Glomerular visceral epithelial cell (primary cell): ENCODE measurements around the gene IRF2BPL.
"Not testable (repeated sequence)": the region's sequence is repeated elsewhere in the genome, so short reads cannot be mapped to it uniquely, and the experiment has no call there.

Experiments
- DNase-seq: peaks from one replicate; pipeline ENCODE4 v3.0.0-alpha.2; 2016; ENCODE audit errors: extremely low spot score

The IRF2BPL gene

DNA sequence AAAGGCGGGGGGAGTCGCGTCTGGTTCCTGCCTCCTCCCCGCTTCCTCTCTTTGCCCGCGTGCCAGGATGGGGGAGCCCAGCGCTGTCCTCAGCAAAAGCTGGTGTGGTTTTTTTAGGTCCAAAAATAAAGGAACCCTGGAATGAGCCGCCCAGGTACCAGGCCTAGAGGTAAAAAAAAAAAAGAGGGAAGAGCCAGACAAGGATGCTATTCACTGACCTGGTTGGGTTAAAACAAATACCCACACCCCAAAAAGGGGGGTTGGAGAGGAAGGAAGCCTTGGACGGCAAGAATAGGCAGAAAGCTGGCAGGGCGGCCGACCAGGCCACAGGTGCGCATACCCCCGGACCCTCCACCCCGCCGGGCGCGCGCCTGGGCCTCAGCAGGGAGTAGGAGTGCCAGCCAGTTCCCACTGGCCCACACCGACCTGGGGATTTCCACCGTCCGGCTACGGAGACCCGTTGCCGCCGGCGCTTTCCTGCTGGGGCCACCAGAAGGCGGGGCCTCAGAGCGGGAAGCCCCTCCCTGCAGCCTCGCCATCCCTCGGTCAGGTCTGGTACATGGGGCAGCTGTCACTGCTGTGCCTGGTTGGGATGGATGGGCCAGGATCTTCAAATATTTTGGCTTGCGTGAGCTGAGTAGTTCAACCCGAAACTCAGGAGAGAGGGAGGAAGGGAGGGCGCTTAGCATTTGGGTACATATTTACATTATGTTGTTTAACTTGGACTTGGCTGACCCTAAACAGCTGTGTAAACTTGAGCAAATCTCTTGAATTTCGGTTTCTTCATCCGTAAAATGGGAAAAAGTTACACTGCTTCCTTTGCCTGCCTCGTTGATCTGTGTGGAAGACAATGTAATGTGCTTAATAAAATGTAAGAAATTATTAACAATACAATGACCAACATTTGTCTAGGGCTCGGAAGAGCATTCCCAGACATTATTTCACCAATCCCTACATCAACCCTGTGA lies 5.4 kb upstream of the IRF2BPL start:
- peak; percentile 88 for DNase-seq

DNA sequence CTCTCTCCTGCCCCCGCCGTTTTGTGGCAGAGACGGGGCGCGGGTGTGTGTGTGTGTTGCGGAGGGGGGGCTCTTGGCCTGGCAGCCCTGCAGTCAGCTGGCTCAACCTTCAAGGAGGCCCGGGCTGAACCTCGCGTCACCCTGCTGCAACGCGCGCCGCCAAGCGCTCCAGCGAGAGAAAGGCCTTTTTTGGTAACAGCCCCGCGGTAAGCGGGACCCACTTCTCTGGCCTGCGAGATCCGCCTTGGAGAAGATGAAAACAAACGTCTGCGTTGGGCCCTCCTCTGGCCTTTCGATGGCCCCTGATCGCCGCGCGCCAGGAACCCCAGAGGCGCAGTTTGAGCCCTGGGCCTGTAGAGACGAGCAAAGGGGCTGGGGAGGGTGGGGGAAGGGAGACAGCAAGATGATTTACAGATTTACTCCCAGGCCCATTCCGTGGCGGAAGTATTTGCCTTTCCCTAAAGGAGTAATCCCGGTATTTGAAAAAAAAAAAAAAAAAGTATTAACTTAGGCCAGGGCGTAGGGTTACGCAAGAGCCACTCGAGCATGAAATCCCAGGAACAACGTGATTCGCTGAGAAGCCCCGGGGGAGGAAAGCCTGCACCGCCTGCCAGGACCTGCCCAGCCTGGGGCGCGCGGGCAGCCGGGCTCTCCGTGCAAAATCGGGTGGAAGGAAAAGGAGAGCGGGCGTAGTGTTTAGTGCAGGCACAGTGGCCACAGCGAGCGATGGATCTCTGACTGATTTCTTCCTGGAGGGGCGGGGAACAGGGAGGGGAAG lies 4.5 kb upstream of the IRF2BPL start:
- DNase-seq = peak; percentile 99

DNA sequence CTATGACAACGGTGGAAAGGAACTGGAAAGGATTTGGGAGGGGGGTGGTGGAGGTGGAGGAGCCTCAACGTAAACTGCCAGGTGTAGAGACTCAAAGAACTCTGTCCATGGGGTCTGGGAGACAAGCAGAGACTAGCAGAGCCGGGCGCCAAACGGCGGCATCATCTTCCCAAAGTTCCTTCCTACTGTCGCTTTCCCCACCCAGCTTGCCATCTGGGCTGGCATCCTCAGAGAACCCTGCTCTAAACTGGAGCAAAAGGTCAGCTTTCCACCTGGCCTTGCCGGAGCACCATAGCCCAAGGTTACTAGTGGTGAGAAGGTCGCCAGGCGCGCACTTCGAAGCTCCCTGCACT lies 4.0 kb upstream of the IRF2BPL start:
- no peak for DNase-seq

DNA sequence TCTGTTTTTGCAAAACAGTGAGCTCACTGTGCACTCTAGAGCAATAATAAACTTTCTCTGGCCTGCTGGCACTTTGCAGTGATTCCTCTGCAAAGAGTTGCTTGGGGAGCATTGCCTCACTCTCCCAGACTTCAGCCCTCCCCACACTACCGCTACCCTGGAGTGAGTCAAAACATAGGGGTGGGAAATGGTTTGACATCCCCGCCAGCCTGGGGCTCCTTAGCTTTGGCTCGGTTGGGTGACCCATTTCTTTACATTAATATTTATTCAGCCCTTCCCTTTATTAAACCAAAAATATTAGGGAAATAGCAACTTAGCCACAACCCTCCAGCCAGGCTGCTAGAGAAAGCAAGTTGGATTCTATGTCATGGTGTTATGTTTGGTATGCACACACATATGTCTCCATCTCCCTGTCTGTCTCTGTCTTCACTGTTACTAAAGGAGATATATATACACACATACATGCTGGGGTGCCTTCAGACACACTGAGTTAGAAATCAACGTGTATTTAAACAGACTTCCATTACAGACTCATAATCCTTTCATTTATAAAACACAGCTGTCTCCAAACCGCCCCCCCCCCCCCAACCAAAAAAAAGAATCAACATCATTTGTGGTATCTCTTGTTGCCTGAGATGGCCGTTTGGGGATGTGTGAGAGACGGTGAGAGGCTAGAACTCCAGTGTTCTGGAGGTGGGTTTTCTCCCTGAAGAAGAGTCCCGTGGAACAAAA lies 3.4 kb upstream of the IRF2BPL start:
- DNase-seq = peak; percentile 55

DNA sequence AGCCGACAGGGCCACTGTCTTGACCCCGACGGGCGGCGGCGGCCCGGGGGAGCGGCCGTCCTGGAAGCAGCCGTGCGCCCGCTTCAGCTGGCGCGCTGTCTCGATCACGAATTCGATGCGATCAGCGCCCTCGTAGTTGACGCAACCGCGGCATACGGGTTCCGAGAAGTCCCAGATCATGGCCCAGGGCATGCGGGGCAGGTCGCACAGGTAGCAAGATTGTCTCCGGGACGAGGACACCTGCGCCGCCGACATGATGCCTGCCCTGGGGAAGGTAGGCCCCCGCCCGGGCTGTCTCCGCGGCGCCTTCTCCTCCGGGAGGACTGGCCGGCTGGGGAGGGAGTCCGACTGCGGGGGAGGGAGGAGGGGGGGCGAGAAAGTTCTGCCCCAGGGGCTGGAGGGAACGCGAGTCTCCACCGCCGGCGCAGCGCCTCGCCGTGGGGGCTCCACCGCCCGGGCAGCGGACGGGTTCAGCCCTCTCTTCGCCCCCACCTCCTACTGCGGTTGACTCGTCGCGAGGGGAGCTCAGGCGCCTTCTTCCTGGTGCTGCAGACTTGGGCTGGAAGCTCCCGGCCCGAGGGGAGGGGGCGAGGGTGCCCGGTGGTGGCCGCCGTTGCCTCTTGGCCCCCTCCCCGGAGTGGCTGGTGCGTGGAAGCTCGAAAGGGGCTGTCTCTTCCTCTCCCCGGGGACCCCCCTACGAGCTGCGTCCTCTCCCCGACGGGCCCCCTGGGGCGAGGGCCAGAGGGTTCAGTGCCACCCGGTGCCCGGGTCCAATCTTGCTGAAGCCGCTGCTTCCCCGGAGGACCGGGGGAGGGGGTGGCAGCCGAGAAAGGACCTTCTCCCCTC lies 747 bp downstream of the IRF2BPL start:
- peak; percentile 83 for DNase-seq

DNA sequence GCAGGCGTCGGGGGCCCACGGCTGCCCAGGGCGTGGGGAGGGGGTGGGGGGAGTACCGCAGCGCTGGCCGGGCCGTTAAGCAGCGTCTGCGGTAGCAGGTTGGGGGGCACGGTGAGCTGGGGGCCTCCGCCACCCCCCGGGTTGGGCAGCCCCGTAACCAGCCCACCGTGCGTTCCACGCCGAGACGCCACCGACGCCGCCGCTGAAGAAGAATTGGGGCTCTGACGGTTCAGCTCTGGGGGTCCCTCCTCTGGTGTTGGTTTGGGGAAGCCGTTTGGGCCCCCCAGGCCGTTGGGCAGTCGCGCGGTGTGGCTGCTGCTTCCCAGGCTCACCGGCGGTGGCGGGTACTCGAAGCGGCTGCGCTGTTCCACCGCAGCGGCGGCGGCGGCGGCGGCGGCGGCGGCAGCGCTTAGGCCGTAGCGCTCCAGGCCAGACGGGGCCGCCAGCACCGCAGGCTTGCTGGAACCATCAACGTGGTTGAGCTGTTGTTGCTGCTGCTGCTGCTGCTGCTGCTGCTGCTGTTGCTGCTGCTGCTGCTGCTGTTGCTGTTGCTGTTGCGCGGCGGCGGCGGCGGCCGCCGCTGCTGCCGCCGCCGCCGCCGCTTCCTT lies 1.5 kb downstream of the IRF2BPL start:
- peak; percentile 53 for DNase-seq

DNA sequence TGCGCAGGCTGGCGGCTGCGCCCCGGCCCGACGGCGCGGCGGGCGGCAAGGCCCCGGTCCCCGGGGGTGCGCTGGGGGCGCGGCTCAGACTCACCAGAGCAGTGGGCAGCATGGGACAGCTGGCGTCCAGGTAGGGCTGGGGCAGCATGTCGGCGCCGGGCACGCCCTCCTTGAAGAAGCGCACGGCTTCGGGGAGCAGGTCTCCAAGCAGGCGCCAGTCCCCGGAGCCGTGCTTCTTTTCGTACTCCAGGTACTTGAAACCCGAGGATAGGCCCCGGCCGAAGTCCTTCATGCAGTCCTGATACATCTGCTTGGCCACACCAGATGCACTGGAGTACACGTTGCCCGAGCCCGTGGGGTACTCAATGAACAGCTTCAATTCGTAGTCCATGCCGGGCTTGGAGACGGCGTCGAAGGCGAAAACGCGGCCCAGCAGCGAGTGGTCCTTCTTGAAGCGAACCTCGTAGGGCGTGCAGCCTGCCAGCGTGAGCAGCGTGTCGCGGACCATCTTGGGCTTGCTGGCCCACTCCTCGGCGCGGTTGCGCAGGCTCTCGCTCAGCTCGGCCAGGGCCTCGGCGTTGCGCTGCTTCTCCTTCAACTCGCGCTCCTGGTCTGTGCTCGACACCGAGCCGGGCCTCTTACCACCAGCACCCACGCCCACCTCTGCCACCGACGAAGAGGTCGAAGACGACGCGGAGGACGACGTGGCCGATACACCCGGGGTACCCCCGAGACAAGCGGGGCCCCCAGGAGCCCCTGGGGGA lies 2.2 kb downstream of the IRF2BPL start:
- DNase-seq = peak; percentile 50

DNA sequence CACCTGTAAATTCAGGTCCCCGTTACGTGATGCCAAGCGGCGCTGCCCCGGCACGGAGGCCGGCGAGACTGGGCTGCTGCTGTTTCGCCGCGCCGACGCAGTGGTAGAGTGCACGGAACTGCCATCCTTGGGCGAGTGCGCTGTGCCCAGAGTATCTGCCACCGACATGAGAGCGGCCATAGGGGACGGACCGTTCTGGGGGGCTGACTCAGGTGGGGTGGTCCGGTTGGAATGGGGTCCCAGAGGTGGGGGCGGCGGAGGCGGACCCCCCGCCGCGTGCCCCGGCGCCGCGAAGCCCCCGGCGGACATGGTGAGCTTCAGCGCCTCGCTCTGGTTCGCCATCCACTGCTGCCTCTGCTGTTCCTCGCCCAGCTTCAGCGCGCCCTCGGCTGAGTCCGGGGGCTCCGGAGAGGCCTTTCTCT lies 2.8 kb downstream of the IRF2BPL start:
- DNase-seq = peak; percentile 37

DNA sequence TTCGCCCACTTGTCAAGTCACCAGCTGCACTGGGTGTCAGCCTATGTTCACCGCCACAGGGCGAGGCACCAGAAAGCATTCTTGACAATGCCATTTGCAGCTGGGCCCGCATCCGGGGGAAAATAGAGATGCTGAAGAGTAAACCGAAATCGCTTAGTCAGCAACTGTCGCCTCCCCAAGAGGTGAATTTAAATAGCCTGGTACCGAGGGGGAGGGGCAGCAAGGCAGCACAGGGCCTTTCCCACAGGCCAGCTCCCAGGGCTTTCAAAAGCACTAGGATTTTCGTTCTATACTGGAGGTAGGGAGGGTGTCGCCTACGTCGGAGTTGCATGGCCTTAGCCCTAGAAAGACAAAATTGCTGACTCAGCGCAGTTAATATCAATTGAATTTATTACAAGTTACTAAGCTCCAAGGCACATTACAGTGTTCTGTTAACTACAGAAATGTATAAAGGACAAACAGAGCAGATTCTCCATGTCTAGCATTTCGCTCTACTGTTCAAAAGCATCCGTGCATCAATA lies 4.3 kb downstream of the IRF2BPL start:
- peak; percentile 52 for DNase-seq

DNA sequence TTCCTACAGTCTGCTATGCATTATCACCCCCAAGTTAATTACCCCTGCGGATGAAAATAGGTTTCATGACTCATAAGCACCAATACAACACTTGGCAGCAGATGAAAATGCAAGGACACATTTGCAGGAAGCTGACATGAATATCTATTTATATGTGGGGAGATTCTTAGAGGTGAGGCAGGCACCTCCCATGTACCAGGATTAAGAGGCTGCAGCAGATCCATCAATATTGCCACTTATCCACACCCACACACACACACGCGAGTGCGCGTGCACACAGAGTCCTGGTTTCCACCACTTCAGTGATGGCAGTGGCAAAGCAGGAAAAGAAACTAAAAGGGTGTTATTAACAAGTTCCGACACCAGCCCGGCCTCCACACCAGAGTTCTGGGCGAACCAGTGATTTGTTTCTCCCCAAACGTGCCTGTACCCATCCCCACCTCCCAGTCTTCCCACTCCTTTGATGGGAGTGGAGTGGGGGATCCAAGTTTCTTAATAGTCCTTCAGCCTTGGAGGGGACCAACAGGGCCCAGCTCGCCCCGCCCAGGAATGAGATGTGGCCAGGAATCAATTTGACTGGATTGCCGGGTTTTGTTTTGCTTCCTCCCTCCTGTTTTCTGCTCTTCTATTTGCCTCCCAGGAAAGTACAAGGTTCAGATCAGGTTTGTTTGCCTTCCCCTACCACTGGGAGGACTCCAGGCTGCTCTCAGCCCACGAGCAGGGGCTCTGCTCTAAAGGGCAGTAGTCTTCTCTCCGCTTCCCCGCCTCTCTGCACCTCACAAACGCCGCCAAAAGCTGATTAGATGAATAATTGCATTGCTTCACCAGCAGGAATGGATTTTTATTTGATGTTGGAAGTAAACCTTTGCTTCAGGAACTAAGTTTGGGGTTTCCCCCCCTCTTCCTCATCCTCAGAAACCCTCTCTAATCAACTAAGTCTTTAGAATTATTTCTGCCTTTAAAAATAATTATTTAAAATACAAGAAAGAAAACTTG lies 5.2 kb downstream of the IRF2BPL start:
- peak; percentile 52 for DNase-seq

DNA sequence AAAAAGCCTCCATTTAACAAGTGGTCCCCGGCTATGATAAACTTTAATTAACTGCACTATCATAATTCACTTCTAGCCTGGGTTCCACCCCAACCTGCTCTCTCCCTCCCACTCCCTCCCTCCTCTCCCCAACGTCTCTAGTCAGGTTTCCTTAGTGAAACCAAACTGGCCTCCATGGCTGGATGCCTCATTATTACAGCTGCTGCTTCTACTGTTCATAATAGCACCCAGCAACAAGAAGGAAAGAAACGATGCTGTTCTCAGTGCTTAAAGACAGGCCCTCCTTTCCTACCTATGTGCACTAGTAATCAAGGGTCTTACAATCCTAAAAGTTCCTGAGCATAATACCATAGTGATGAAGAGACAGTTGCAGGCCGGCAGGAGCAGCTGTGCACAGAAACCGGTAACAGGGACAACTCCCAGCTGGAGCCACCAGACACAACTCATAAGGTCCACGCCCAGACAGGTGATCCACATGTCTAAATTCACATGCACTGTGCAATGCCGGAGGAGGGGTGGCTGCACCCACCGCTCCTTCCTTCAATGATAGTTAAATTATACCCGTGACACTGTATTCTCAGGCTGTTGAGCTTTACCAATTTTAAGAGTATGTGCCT lies 6.2 kb downstream of the IRF2BPL start:
- DNase-seq = no peak

DNA sequence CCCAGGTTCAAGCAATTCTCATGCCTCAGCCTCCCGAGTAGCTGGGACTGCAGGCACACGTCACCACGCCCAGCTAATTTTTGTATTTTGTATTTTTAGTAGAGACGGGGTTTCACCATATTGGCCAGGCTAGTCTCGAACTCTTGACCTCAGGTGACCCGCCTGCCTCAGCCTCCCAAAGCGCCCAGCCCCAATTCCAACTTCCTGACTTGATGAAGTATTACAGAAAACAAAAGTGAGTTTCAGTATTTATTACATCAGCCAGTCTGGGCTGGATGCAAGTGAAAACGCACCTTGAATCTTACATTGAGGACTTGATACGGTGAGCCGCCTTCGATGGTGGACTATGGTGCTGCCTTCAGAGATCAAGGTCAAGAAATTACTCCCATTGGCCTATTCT lies 7.1 kb downstream of the IRF2BPL start:
- not testable (repeated sequence) for DNase-seq

DNA sequence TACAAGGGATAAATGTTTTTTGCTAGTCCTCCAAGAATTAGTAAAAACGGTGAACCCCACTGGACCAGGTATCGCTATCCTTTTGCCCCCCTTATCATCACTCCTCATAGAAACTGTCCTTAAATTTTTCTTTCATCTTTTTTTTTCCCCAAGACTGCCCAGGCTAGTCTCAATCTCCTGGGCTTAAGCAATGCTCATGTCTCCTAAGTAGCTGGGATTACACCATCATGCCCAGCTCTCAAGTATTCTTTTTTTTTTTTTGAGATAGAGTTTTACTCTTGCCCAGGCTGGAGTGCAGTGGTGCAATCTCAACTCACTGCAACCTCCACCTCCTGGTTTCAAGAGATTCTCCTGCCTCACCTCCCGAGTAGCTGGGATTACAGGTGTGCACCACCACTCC lies 9.7 kb downstream of the IRF2BPL start:
- DNase-seq = no peak

DNA sequence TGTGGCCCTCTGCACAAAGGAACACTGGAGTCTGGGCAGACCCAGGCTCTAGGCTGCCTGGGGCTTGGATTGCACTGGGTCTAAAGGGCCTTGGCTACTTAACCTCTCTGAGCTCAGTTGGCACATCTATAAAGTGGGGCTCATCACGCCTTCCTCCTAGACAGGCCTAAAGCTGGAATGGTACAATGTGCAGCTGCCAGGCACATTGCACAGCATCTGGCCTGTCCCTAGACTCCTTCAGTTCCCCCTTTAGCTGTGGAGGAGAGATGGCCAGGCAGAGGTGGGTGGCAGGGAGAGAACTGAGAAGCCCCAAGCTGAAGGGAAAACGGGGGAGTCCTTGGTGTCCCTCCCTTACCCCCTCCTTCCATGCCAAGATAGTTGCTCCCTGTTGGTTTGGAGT lies 10.8 kb downstream of the IRF2BPL start:
- no peak for DNase-seq

DNA sequence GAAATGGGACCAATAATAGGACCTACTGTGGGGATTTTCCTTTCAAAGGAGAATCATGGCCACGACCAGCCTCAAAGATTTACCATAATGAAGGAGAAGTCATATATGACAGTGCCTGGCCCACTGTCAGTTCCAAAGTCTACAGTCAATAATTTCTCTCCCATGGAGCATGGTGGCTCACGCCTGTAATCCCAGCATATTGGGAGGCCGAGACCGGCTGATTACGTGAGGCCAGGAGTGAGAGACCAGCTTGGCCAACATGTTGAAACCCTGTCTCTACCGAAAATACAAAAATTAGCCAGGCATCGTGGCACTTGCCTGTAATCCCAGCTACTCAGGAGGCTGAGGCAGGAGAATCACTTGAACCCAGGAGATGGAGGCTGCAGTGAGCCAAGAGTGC lies 13.8 kb downstream of the IRF2BPL start:
- DNase-seq = no peak

DNA sequence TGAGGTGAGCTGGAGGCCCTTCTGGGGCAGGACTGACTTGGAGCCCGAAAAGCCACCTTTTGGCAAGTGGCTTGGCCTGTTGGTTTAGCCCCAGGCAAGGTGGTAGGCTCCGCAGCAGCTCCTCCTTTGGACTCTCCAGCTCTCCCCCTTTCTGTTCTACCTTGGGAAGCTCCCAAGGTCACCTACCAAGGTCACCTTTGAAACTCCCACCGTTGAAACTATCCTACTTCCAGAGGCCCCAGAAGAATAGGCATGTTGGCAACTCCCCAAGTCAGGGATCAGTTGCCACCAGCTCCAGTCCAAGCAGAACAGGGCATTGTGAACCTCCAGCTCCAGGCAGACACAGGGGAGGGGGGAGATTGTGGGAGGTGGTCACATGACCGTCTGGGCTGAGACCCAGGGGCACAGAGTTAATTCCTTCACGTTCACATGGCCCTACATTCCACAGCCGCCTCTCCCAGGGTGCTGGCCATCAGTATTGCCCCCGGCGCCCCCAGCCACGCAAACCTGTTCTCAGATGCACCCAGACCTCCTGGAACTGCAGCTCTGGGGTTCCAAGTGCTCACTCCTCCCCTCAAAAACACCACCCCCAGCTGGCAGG lies 14.4 kb downstream of the IRF2BPL start:
- DNase-seq = peak; percentile 62

DNA sequence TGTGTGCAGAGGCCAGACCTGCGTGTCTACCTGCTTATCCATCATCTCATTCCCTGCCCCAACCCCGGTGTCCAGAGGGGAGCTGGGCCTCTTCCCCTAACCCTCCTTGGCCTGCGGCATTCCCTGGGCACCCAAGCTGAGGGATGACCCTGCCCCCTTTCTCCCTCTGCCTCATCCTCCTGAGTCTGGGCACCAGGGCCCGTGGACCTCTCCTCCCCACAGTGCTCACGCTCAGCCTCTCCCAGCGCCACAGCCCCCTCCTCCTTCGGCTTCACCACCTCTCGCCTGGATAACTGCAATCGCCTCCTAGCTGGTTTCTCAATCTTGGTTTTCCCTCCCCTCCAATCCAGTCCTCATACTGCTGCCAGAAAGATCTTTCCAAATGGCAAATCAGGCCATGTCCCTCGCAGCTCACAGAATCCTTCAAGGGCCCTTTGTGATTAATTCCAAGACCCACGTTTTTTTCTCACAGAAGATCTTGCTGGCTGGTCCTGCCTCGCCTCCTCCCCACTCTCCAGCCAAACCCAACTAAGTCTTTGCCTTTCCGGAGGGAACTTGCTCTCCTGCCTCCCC lies 16.2 kb downstream of the IRF2BPL start:
- DNase-seq = no peak
